Stimulated activated CD4-positive, alpha-beta T cell treated with anti-CD3 and anti-CD28 coated beads, TNF-alpha, amount 100 ng/mL, for 1 hour (primary cell): Measurements from ENCODE around the gene CHIC2.
"Not testable (repeated sequence)": the region's sequence is repeated elsewhere in the genome, so short reads cannot be mapped to it uniquely, and the experiment has no call there.

Source experiments
- DNase-seq, 3 donors: peaks; one replicate each; pipeline ENCODE4 v3.0.0-alpha.2; 2020; ENCODE audit warnings: low read depth in 3 of 3, low spot score in 1 of 3

The CHIC2 gene

DNA sequence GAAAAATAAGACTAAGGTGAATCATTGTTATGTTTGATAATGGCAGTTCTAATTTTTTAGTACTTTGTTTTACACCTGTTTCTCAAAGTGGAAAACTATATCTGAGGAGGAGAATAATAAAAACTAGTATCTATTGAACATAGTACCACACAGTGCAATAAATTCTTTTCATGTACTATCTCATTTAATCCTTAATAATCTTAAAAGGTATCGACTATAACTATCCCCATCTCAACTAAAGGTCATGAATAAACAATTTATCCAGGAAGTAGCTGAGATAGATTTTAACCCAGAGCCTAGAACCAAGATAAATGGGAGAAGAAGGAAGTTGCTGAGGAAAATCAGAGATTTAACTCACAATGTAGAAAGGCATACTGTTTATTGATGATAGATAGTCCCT is 2.5 kb downstream of the CHIC2 start:
- DNase-seq, result no peak

GRCh38 chr4:54061067-54061466 is 3.3 kb downstream of the CHIC2 start:
- no peak for DNase-seq

GRCh38 chr4:54060116-54060515 is 4.3 kb downstream of the CHIC2 start:
- no peak for DNase-seq

- no peak for DNase-seq
These were observed 6.2 kb downstream of the CHIC2 start for GRCh38 chr4:54058171-54058570.

- no peak for DNase-seq
These were observed 8.0 kb downstream of the CHIC2 start for GRCh38 chr4:54056360-54056759.

DNA sequence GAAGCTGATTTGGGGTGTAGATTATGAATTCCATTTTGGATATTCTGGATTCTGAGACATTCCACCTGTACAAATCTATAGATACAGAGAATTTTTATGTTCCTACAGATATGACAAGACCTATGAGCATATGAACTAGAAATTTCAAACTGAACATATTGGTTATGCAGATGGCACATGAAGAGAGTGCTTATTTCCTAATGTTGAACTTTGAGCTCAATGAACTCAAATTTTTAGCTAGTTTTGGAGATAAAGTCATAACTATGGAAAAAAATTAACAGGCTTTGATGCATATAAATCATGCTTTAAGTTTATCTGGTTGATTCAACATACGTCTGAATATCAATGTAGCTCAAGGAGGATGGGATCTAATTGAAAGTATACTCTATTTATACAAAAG is 8.9 kb downstream of the CHIC2 start:
- DNase-seq, result no peak

DNA sequence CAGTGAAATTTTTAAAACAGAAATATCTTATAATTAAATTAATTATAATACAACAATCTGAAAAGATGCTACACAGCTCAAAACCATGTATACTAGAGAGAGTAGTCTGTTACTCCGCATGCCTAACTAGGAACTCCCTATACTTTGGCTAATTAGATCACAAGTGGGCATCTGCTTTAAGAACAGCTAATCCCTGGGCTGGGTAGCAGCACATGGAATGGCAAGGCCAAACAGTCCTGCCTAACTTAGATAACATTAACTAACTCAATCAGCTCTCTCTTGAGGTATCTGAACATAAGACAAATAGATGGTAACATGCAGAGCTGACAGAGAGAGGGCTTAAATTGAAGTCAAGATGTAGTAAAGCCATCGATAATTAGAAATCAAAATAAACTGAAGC is 9.9 kb downstream of the CHIC2 start:
- DNase-seq, result no peak

DNA sequence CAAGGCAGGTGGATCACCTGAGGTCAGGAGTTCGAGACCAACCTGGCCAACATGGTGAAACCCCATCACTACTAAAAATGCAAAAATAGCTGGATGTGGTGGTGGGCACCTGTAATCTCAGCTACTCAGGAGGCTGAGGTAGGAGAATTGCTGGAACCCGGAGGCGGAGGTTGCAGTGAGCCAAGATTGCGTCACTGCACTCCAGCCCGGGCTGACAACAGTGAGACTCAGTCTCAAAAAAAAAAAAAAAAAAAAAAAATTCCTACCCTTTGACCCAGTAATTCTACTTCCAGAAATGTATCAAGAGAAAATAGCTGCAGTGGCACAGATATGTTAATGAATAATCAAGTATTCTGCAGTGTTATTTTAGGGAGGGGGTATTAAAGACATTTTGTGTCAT is 11.1 kb downstream of the CHIC2 start:
- DNase-seq, result not testable (repeated sequence)

- no peak for DNase-seq
These were observed 14.0 kb downstream of the CHIC2 start for GRCh38 chr4:54050214-54050904.

DNA sequence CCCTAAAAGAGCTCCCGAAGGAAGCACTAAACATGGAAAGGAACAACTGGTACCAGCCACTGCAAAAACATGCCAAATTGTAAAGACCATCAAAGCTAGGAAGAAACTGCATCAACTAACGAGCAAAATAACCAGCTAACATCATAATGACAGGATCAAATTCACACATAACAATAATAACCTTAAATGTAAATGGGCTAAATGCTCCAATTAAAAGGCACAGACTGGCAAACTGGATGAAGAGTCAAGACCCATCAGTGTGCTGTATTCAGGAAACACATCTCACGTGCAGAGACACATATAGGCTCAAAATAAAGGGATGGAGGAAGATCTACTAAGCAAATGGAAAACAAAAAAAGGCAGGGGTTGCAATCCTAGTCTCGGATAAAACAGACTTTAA is 20.8 kb downstream of the CHIC2 start:
- not testable (repeated sequence) for DNase-seq

DNA sequence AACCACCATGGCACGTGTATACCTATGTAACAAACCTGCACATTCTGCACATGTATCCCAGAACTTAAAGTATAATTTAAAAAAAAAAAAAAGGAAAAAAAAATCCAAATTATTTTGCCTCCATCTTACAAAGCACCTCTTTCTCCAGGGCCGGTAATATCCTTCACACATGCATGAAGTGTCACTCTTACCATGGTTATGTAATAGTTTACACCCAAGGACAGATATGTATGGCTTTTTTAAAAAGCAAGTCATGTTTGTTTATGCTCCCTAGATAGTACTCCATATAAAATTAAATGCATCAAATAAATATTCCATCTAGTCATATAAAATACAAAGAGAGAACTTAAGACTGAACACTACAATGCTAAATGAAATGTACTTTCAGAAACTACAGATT is 22.5 kb downstream of the CHIC2 start:
- no peak for DNase-seq

- no peak for DNase-seq
These were observed 23.3 kb downstream of the CHIC2 start for GRCh38 chr4:54041100-54041499.

GRCh38 chr4:54038056-54038455 is 26.3 kb downstream of the CHIC2 start:
- DNase-seq, result no peak

DNA sequence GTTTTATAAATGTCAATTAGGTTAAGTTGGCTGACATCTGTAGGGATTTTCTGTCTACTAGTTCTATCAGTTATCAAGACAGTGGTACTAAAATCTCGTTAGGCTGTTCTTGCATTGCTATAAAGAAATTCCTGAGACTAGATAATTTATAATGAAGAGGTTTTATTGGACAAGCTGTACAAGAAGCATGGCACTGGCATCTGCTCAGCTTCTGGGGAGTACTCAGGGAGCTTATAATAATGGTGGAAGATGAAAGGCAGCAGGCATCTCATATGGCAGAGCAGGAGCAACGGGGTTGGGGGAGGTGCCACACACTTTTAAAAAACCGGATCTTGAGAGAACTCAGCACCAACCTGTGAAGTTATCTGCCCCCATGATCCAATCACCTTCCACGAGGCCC is 28.2 kb downstream of the CHIC2 start:
- DNase-seq, result no peak

DNA sequence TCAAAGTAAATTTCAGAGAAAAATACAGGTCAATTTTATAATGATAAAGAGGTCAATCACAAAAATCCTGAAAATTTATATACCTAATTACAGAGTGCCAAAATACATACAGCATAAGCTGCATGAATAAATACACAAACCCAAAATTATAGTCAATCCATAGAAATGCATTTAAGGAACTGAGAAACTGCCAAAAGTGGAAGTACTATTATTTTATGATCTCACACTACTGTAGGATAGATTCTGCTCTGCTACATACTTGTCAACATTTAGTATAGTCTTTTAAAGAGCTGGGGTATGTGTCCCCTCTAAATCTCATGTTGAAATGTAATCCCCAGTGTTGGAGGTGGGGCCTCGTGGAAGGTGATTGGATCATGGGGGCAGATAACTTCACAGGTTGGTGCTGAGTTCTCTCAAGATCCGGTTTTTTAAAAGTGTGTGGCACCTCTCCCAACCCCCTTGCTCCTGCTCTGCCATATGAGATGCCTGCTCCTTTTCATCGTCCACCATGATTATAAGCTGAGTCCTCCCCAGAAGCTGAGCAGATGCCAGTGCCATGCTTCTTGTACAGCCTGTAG is 31.8 kb downstream of the CHIC2 start:
- DNase-seq, result no peak

DNA sequence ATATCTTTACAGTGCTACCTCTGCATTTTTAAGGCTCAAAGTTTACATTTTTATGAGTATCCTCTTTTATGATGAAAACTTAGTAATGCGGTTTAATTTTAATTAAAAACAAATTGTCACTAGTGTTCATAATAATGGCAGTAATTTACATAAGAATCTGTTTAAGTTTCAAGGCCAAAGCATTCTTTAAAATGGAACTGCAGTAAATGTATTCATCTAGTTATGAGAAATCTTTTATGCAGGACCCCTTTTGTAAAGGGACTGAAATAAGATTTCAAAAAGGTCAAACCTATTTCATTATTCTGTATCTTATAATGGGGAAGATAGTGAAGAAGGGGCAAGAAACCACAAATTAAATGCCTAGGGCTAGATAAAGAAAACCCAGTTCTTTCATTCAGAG is 37.1 kb downstream of the CHIC2 start:
- DNase-seq, result no peak

DNA sequence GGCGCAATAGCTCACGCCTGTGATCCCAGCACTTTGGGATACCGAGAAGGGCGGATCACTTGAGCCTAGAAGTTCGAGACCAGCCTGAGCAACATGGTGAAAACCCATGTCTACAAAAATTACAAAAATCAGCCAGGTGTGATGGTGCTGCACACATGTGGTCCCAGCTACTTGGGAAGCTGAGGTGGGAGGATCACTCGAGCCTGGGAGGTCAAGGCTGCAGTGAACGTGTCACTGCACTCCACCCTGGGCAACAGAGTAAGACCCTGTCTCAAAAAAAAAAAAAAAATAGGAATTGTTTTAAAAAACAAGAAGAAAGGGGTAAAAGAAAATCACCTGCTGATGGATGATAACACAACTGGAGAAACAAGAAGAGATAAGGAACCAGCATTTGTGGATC is 38.8 kb downstream of the CHIC2 start:
- DNase-seq, result no peak

- not testable (repeated sequence) for DNase-seq
These were observed 41.4 kb downstream of the CHIC2 start for GRCh38 chr4:54023019-54023418.

DNA sequence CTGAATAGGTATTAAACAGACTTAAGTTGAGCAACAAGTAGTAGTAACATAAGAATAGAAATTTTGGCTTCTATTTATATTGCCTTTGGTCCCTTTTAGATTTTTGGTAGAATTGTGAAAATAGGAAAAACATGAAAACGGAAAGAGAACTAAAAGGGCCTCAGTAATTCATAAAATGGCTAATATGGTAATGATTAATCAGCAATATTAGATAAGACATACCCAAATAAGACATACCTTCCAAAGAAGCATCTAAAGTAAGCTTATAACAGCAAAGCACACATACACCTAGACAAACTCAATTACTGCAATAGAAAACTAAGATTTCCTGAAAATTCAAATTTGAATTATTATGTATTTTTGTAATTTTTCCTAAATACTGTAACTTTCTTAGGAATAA is 46.4 kb downstream of the CHIC2 start:
- DNase-seq, result no peak

GRCh38 chr4:54017308-54017707 is 47.1 kb downstream of the CHIC2 start:
- no peak for DNase-seq

GRCh38 chr4:54016504-54016903 is 47.9 kb downstream of the CHIC2 start:
- DNase-seq, result no peak

DNA sequence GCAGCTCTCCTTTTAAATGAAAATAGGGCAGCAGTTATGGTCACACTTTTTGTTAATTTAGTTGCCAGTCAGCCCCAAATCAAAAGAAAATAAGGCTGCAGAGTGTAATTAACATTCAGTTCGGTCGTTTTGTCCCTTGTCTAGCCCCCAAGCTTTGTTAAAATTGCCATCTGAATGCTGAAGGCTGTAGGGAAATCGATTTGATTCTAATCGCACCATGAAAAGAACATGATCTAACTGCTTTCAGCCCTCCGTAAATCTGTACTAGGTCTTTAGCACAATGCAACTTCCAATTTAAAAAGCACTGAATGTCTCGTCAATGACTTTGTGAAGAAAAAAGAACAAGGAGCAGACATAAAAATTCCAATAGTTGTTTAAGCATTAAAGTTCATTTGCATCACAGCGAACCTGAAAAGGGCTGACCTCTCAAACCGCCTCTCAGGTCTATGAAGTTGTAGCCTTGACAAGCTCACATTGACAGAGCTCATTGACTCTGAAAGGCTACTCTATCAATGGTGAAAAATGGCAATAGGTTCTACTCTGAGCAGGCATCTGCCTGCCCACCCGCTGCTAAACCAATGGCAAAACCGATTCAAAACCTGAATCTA is 48.9 kb downstream of the CHIC2 start:
- no peak for DNase-seq

- DNase-seq, result no peak
These were observed 49.7 kb downstream of the CHIC2 start for GRCh38 chr4:54014666-54015160.
